ENCODE data around the gene CCDC92B. TPM values are rescaled to one million over a fixed set of nuclear protein-coding genes. Genes with fewer than 3 reads are reported as not detected.

Gene CCDC92B
- polyA plus RNA-seq, 3 donors, result 0.16 to 0.29 (median 0.16) TPM

GRCh38 chr17:2730764-2731353 lies 18.6 kb downstream of the CCDC92B start:
- no peak for DNase-seq (ENCODE audit: extremely low read depth in 1 of 11, low read depth in 9 of 11, low spot score in 4 of 11)

GRCh38 chr17:2724784-2725164 lies 24.7 kb downstream of the CCDC92B start:
- DNase-seq (ENCODE audit: extremely low read depth in 1 of 11, low read depth in 9 of 11, low spot score in 4 of 11), result peak in 1 of 11 donors; percentile 37

GRCh38 chr17:2723997-2724783 lies 25.3 kb downstream of the CCDC92B start:
- peak in 1 of 11 donors; percentile 12 for DNase-seq (ENCODE audit: extremely low read depth in 1 of 11, low read depth in 9 of 11, low spot score in 4 of 11)

- no peak for DNase-seq (ENCODE audit: extremely low read depth in 1 of 11, low read depth in 9 of 11, low spot score in 4 of 11)
Observed at GRCh38 chr17:2723505-2723996, 25.9 kb downstream of the CCDC92B start.

- no peak for DNase-seq (ENCODE audit: extremely low read depth in 1 of 11, low read depth in 9 of 11, low spot score in 4 of 11)
Observed at GRCh38 chr17:2722611-2723010, 26.8 kb downstream of the CCDC92B start.

- DNase-seq (ENCODE audit: extremely low read depth in 1 of 11, low read depth in 9 of 11, low spot score in 4 of 11), result no peak
Observed at GRCh38 chr17:2721603-2722002, 27.8 kb downstream of the CCDC92B start.

GRCh38 chr17:2719861-2720260 lies 29.6 kb downstream of the CCDC92B start:
- DNase-seq (ENCODE audit: extremely low read depth in 1 of 11, low read depth in 9 of 11, low spot score in 4 of 11), result no peak

GRCh38 chr17:2718150-2718938 lies 31.1 kb downstream of the CCDC92B start:
- no peak for DNase-seq (ENCODE audit: extremely low read depth in 1 of 11, low read depth in 9 of 11, low spot score in 4 of 11)

GRCh38 chr17:2716649-2717048 lies 32.8 kb downstream of the CCDC92B start:
- no peak for DNase-seq (ENCODE audit: extremely low read depth in 1 of 11, low read depth in 9 of 11, low spot score in 4 of 11)

GRCh38 chr17:2713881-2714280 lies 35.6 kb downstream of the CCDC92B start:
- no peak for DNase-seq (ENCODE audit: extremely low read depth in 1 of 11, low read depth in 9 of 11, low spot score in 4 of 11)

GRCh38 chr17:2712300-2713043 lies 37.0 kb downstream of the CCDC92B start:
- DNase-seq (ENCODE audit: extremely low read depth in 1 of 11, low read depth in 9 of 11, low spot score in 4 of 11), result no peak

GRCh38 chr17:2711608-2712299 lies 37.7 kb downstream of the CCDC92B start, which contains the start of gene CLUH:
Gene CLUH (minus strand): TSS chr17:2711764. CDS start chr17:2711661, 103 bp downstream.
- DNase-seq (ENCODE audit: extremely low read depth in 1 of 11, low read depth in 9 of 11, low spot score in 4 of 11), result peak; percentile 84 to 96 (median 91)

GRCh38 chr17:2710803-2711607 lies 38.4 kb downstream of the CCDC92B start:
- no peak for DNase-seq (ENCODE audit: extremely low read depth in 1 of 11, low read depth in 9 of 11, low spot score in 4 of 11)

- no peak for DNase-seq (ENCODE audit: extremely low read depth in 1 of 11, low read depth in 9 of 11, low spot score in 4 of 11)
Observed at GRCh38 chr17:2710071-2710802, 39.2 kb downstream of the CCDC92B start.

- DNase-seq (ENCODE audit: extremely low read depth in 1 of 11, low read depth in 9 of 11, low spot score in 4 of 11), result no peak
Observed at GRCh38 chr17:2709183-2709661, 40.2 kb downstream of the CCDC92B start.

GRCh38 chr17:2708585-2709182 lies 40.8 kb downstream of the CCDC92B start:
- no peak for DNase-seq (ENCODE audit: extremely low read depth in 1 of 11, low read depth in 9 of 11, low spot score in 4 of 11)
